GM19468 (cell line): ENCODE measurements around the gene FXYD3.

Experiments used
- ATAC-seq: cut with Tn5 transposase; IDR thresholded peaks from one replicate; pipeline ENCODE4 v1.9.1; 2021; ENCODE audit warnings: mild to moderate bottlenecking, moderate library complexity, moderate number of reproducible peaks; ENCODE audit not compliant: unreplicated experiment; ENCODE audit errors: extremely low read depth

Gene FXYD3, protein sequence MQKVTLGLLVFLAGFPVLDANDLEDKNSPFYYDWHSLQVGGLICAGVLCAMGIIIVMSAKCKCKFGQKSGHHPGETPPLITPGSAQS

GRCh38 chr19:35115177-35115951, at the start of gene FXYD3:
Gene FXYD3, plus strand, starts transcription at chr19:35115823. Its CDS starts 3,554 bp downstream, at chr19:35119377.
- ATAC-seq: no peak

- no peak for ATAC-seq
Measured at GRCh38 chr19:35066121-35066520, 49.5 kb upstream of the FXYD3 start.

DNA sequence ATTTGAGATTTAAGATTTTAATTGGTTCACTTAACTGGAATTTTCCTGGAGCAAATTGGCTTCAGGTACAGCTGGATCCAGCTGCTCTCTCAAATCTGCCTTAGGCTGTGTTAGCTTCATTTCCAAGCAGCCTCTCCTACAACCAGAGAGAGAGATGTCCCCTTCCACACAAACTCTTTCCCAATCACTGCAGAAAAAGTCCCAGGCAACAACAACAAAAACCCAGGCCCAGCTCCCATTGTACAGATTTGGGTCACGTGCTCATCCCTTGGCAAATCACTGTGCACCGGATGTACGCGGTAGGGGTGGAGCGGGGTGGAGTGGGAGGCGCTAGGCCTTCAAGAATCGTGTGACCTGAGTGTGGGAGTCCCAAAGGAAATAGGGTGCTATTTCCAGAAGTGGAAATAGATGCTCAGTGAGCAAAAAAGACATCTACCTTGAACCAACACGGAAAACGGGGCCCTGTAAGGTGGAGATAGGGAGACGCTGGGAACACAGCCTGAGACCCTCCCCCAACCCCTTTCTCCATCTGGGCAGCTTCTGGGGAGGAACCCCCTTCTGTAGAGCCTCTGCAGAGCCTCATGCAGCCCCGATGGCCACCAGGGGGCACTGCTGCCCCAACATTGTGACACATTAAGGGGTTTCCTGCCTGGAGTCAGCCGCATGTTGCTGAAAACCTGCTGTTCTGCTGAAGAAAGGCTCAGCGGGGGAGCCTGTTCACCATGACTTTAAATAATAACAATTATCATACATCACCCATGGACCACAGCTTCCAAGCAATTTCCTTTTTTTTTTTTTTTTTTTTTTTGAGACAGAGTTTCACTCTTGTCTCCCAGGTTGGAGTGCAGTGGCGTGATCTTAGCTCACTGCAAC, 48.7 kb upstream of the FXYD3 start:
- ATAC-seq: peak; percentile 58

DNA sequence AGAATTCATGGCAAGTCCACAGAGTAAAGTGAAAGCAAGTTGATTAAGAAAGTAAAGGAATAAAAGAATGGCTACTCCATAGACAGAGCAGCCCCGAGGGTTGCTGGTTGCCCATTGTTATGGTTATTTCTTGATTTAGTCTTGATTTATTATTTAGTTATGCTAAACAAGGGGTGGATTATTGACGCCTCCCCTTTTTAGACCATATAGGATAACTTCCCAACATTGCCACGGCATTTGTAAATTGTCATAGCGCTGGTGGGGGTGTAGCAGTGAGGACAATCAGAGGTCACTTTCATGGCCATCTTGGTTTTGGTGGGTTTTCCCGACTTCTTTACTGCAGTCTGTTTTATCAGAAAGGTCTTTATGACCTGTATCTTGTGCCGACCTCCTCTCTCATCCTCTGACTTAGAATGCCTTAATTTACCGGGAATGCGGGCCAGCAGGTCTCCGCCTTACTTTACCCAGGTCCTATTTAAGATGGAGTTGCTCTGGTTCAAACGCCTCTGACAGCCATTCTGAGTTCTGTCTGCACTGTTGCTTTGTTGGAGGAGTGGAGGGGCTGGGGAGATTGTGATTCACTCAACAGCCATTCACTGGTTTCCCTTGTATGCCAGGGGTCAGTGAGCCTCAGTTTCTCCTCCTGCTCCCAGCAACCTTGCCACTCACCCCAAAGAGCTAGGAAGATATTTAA, 46.5 kb upstream of the FXYD3 start:
- no peak for ATAC-seq

- ATAC-seq: no peak
Measured at GRCh38 chr19:35069696-35070095, 45.9 kb upstream of the FXYD3 start.

- ATAC-seq: no peak
Measured at GRCh38 chr19:35070471-35070870, 45.2 kb upstream of the FXYD3 start.

DNA sequence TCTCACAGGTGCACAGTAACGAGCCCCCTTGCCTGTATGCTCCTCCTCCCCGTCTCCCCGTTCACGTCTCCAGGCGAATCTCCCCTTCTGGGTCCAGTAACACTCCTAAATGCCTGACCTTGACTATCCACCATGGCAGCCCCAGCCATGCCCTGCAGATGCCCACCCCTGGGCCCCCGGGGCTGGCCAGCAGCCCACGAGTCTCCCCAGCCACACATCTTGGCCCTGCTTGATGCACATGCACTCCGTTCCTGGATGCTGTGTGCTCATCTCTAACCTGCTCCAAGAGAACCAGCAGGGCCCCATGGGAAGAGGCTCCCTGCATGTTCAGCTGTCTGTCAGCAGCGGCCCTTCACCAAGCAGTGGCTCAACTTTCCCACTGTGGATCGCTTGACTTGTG, 42.1 kb upstream of the FXYD3 start:
- ATAC-seq: no peak

- no peak for ATAC-seq
Measured at GRCh38 chr19:35073941-35074340, 41.7 kb upstream of the FXYD3 start.

DNA sequence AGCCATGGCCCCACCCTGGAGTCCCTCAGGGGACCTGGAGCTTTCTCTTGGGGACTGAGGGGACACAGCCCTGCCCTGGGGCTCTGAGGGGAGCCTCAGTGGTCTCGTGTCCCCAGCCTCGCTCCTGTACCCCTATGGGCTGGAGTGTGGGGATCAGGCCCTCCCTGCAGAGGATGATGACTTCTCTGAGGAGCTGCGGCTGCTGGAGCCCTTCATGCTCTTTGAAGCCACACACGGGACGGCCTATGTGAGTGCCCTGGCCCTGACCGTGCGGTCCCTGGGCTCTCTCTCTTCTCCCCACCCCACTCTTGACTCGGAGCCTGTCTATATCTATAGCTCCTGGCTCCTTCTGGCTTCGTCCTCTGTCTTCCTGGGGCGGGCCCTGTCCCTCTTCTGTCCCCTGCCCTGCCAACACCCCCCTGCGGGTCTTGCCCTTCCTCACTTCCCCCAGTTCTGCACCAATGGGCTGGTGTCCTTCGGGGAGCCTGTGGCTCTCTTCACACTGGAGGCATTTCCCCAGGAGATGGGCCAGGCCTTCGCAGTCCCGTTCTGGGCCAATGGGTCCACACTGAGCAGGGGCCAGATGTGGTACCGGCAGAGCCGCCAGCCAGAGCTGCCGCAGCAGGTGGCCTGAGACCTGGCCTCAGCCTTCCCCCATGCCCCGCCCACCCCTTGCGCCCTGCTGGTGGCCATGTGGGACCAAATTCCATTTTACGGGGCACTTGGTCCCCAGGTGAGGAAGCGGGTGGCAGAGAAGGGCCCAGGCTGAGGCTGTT, 41.0 kb upstream of the FXYD3 start:
- ATAC-seq: no peak

DNA sequence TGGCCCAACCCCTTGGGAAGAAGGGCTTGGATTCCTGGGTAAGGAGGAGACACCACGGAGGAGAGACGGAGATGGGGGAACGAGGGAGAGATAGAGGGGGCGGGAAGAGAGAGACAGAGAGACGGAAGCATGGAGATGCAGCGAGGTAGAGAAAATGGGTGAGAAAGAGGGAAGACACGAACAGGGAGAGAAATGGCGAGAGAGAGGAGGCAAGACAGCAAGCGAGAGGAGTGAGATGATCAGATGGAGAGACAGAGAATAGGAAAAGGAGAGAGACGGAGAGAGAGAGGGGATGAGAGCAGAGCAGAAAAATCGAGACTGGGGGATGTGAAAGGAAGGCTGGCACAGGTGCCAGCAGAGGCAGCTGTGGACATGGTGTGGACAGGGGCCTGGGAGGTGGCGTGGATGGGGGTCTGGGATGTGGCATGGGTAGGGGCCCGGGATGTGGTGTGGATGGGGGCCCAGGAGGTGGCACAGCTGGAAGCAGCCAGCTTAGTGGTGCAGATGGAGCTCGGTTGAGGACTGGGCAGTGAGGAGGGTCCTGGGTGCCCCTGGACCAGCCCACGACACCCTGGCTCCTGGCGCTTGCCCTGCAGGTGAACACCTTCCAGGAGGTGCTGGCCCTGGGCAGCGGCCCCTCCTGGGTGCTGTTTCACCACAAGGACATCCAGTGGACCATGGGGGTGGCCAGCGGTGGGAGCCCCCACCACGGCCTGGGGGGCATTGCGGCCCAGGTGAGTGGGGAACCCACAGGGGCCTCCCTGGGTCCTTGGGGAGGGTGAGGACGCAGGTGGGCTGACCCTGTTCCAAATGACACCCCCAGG, 40.2 kb upstream of the FXYD3 start:
- ATAC-seq: no peak

DNA sequence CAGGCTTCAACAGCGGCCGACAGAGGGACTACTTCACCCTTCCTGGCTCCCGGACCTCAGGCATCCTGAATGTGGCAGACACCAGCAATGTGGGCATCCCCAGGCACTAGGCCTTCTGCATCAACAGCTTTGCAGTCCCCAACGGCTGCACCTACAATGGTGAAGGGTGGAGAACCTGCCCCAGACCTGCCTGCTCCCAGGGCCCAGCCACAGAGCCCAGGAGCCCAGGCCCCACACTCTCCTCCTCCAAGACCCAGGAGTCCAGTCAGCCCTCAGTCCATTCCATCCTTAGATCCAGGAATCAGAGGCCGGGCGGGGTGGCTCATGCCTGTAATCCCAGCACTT, 39.6 kb upstream of the FXYD3 start:
- ATAC-seq: no peak

DNA sequence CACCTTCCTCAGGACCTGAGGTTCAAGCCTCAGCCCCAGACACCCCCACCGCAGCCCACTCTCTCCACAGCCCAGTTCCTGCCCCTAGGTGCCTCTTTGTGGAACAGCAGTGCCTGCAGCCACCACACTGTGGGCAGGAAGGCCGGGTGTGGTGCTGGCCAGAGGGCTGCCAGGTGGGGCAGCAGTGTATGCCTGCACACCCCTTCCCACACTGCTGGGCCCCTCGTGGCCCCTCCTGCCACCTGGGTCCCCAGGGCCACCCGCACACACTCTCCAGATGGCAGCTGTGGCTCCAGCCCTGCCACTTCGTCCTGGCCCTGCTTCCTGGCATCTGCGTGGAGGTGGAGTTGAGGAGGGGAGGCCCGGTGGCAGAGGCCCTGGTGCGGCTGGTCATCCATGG, 39.0 kb upstream of the FXYD3 start:
- no peak for ATAC-seq

- no peak for ATAC-seq
Measured at GRCh38 chr19:35077411-35078223, 38.0 kb upstream of the FXYD3 start.

GRCh38 chr19:35079826-35080225, 35.8 kb upstream of the FXYD3 start:
- no peak for ATAC-seq

GRCh38 chr19:35080613-35081170, 34.9 kb upstream of the FXYD3 start:
- ATAC-seq: no peak

GRCh38 chr19:35081201-35081600, 34.4 kb upstream of the FXYD3 start:
- no peak for ATAC-seq

GRCh38 chr19:35083691-35084508, 31.7 kb upstream of the FXYD3 start:
- no peak for ATAC-seq

GRCh38 chr19:35084509-35084762, 31.2 kb upstream of the FXYD3 start:
- ATAC-seq: no peak
